ENCODE data around the gene PDZK1IP1.

DNA sequence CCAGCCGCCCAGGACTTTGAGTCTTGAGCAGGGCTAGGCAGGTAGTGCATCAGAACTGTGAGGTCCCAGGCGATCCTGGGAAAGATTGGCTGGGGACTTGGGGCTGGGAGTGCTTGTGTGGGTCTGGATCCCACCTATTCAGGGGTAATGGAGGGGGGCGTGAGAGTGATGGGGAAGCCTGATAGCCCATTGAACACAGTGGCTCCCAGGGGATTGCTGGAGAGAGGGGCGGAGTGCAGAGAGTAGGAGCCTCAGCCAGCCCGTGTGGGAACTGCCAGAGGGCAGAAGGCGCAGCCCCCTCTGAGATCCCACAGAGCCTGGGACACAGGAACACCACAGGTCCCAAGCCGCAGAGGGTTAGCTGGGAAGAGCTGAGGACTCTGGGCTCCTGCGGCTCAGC, 19.3 kb upstream of the PDZK1IP1 start:
- TF ChIP-seq, protein P1, sequence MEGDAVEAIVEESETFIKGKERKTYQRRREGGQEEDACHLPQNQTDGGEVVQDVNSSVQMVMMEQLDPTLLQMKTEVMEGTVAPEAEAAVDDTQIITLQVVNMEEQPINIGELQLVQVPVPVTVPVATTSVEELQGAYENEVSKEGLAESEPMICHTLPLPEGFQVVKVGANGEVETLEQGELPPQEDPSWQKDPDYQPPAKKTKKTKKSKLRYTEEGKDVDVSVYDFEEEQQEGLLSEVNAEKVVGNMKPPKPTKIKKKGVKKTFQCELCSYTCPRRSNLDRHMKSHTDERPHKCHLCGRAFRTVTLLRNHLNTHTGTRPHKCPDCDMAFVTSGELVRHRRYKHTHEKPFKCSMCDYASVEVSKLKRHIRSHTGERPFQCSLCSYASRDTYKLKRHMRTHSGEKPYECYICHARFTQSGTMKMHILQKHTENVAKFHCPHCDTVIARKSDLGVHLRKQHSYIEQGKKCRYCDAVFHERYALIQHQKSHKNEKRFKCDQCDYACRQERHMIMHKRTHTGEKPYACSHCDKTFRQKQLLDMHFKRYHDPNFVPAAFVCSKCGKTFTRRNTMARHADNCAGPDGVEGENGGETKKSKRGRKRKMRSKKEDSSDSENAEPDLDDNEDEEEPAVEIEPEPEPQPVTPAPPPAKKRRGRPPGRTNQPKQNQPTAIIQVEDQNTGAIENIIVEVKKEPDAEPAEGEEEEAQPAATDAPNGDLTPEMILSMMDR (IDR thresholded peaks at IDR 0.05; ENCODE audit: borderline replicate concordance, extremely low read depth, low read length, poor library complexity, severe bottlenecking), result no peak
- no peak for TF ChIP-seq EZH2 (IDR thresholded peaks at IDR 0.05; ENCODE audit: borderline replicate concordance, low read depth, low read length, severe bottlenecking)

All from DND-41 (cell line).